BJ (cell line): ENCODE results near the gene HIPK2. TPM values are rescaled to one million over a fixed set of nuclear protein-coding genes. Genes with fewer than 3 reads are reported as not detected.

Experiments
- CTCF ChIA-PET: fragments of 350-600 bp; formaldehyde crosslinking; extraction: SDS; loops from one replicate; lab custom pipeline; 2021; ENCODE audit warnings: antibody characterized with exemption, inconsistent platforms; lab: Yijun Ruan, JAX
- POLR2A ChIA-PET: fragments of 300-600 bp; sonication (Branson Sonifier 250); formaldehyde crosslinking; extraction: SDS; loops from one replicate; lab custom pipeline; 2021; ENCODE audit warnings: antibody characterized with exemption; lab: Charles Lee
- DNase-seq: peaks from one replicate; pipeline ENCODE4 v3.0.0-alpha.2; 2011; ENCODE audit warnings: low read depth
- H3K27me3 ChIP-seq: 2 replicates; pipeline ENCODE4 v1.6.0; 2011; ENCODE audit warnings: low read length; ENCODE audit not compliant: control insufficient read depth, insufficient read depth
- H3K36me3 ChIP-seq: 2 replicates; pipeline ENCODE4 v1.5.1; 2011; ENCODE audit warnings: low read length; ENCODE audit not compliant: control insufficient read depth, insufficient read depth
- H3K4me3 ChIP-seq: 2 replicates; pipeline ENCODE4 v1.5.1; 2011; ENCODE audit warnings: low read depth, mild to moderate bottlenecking, control low read depth, low read length
- CTCF ChIP-seq: IDR thresholded peaks from 2 replicates; pipeline ENCODE4 v1.5.1; 2011; ENCODE audit warnings: low read depth, mild to moderate bottlenecking, control low read depth, inconsistent platforms, low read length, moderate library complexity; ENCODE audit not compliant: insufficient read depth
- polyA plus RNA-seq: library from polyadenylated mRNA; depleted of rRNA; stranded (reverse); fragments of >200 nt; gene quantifications from 2 replicates; pipeline ENCODE4 v1.2.3, GENCODE V29; 2011

HIPK2 gene
- polyA plus RNA-seq, 1 experiment, result 3.6 TPM

GRCh38 chr7:139799586-139799985, 21.8 kb upstream of the HIPK2 start:
- no peaks in the 10 kb centered on the region for H3K36me3 ChIP-seq
- ChIA-PET CTCF (interaction anchor here (0.8 to 2.8 kb wide), 2 partner anchors 11 to 154 kb away, joined by 3 to 8 read pairs; no protein-coding TSS in a partner anchor), POLR2A (no interaction called here)
- no peaks in the 10 kb centered on the region; the same call in 1 of the 2 replicates for H3K27me3 ChIP-seq
- DNase-seq, result no peak
- H3K4me3 ChIP-seq, result no peak overlapping the region
- TF ChIP-seq CTCF, result no peak

GRCh38 chr7:139798892-139799291, 21.1 kb upstream of the HIPK2 start:
- ChIA-PET CTCF (interaction anchor here (2.8 kb wide), 1 partner anchor 153 kb away, joined by 8 read pairs; no protein-coding TSS in a partner anchor), POLR2A (no interaction called here)
- Histone ChIP-seq H3K27me3 (no peaks in the 10 kb centered on the region; the same call in 1 of the 2 replicates), H3K4me3 (no peak overlapping the region), H3K36me3 (no peaks in the 10 kb centered on the region)
- no peak for DNase-seq
- TF ChIP-seq CTCF, result no peak

GRCh38 chr7:139798221-139798620, 20.4 kb upstream of the HIPK2 start:
- ChIA-PET CTCF (no interaction called here), POLR2A (no interaction called here)
- Histone ChIP-seq H3K27me3 (no peaks in the 10 kb centered on the region; the same call in 1 of the 2 replicates), H3K36me3 (no peaks in the 10 kb centered on the region), H3K4me3 (no peak overlapping the region)
- TF ChIP-seq CTCF, result no peak
- DNase-seq, result no peak

GRCh38 chr7:139797607-139798006, 19.8 kb upstream of the HIPK2 start:
- Histone ChIP-seq H3K4me3 (no peak overlapping the region), H3K36me3 (no peaks in the 10 kb centered on the region), H3K27me3 (no peaks in the 10 kb centered on the region; the same call in 1 of the 2 replicates)
- ChIA-PET POLR2A (no interaction called here), CTCF (no interaction called here)
- TF ChIP-seq CTCF, result no peak
- no peak for DNase-seq

- 0 out of 2 replicates have a peak, but pooled peaks cover 6% of the 10 kb centered on the region for H3K27me3 ChIP-seq
- TF ChIP-seq CTCF, result no peak
- DNase-seq, result no peak
- CTCF ChIA-PET, result interaction anchor here (0.6 kb wide), 1 partner anchor 170 kb away, joined by 3 read pairs; no protein-coding TSS in a partner anchor
- no peak overlapping the region for H3K4me3 ChIP-seq
- POLR2A ChIA-PET, result no interaction called here
- no peaks in the 10 kb centered on the region for H3K36me3 ChIP-seq
Observed at GRCh38 chr7:139791316-139791715, 13.5 kb upstream of the HIPK2 start.
